HTERT RPE-1 (cell line): Measurements from ENCODE around the gene CACNA1I.
"Not testable (repeated sequence)": the region's sequence is repeated elsewhere in the genome, so short reads cannot be mapped to it uniquely, and the experiment has no call there.

Experiments
- in situ Hi-C: fragments of 300-500 bp; cut with MboI; formaldehyde crosslinking; loops from 4 replicates; pipeline ENCODE4 v1.14.3; 2020; ENCODE audit warnings: low sequenced_read_pairs

CACNA1I gene

DNA sequence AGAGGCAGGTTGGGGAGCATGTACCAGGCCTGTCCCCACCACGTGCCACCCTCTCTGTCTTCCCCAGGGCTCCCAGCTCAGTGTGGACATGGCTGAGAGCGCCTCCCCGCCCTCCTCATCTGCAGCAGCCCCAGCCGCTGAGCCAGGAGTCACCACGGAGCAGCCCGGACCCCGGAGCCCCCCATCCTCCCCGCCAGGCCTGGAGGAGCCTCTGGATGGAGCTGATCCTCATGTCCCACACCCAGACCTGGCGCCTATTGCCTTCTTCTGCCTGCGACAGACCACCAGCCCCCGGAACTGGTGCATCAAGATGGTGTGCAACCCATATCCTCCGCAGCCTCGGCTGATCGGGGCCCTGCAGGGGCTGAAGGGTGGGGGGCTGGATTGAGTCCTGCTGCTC lies at the start of gene CACNA1I:
CACNA1I (plus strand) TSS at position 89 of the 400 bp plus-strand sequence; CDS start at position 89, 0 bp downstream.
- in situ Hi-C loops = no loop called here

DNA sequence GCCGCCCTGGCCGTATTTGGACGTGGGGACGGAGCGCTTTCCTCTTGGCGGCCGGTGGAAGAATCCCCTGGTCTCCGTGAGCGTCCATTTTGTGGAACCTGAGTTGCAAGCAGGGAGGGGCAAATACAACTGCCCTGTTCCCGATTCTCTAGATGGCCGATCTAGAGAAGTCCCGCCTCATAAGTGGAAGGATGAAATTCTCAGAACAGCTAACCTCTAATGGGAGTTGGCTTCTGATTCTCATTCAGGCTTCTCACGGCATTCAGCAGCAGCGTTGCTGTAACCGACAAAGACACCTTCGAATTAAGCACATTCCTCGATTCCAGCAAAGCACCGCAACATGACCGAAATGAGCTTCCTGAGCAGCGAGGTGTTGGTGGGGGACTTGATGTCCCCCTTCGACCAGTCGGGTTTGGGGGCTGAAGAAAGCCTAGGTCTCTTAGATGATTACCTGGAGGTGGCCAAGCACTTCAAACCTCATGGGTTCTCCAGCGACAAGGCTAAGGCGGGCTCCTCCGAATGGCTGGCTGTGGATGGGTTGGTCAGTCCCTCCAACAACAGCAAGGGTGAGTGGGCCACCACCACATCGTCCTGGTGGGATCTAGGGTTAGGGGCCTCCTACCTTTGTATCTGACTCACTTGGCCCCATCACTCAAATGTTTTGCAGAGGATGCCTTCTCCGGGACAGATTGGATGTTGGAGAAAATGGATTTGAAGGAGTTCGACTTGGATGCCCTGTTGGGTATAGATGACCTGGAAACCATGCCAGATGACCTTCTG lies 49.3 kb upstream of the CACNA1I start:
- in situ Hi-C loops = not testable (repeated sequence)

DNA sequence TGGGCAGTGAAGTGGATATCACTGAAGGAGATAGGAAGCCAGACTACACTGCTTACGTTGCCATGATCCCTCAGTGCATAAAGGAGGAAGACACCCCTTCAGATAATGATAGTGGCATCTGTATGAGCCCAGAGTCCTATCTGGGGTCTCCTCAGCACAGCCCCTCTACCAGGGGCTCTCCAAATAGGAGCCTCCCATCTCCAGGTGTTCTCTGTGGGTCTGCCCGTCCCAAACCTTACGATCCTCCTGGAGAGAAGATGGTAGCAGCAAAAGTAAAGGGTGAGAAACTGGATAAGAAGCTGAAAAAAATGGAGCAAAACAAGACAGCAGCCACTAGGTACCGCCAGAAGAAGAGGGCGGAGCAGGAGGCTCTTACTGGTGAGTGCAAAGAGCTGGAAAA lies 48.5 kb upstream of the CACNA1I start:
- in situ Hi-C loops = not testable (repeated sequence)

DNA sequence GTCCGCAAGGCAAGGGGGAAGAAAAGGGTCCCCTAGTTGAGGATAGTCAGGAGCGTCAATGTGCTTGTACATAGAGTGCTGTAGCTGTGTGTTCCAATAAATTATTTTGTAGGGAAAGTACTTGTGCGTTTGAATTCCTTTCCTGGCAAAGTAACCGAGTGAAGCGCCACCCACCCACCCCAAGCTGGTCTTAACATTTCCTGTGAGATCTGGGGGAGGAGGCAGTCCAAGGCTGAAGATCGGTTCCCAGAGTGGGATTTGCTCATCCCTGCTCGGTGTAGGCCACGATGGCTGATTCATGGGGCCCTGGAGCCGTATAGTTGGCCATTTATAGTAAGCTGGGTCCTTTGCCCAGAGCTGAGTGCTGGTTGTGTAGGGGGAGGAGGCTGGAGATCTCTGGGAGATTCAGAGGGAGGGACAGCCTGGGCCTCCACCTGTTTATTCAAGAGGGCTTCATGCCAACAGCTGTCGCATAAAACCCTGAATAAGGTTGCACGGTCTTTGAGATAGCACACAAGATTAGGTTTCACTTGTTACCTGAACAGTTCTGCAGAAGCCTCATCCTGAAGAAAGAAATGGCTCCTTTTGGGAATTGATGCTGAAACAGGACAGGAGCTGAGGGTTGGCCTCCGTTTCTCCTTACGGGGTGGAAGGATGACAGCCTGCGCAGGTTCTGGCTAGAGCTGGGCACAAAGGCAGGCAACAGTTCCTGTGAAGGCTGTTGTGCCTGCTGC lies 47.8 kb upstream of the CACNA1I start:
- in situ Hi-C loops = no loop called here

DNA sequence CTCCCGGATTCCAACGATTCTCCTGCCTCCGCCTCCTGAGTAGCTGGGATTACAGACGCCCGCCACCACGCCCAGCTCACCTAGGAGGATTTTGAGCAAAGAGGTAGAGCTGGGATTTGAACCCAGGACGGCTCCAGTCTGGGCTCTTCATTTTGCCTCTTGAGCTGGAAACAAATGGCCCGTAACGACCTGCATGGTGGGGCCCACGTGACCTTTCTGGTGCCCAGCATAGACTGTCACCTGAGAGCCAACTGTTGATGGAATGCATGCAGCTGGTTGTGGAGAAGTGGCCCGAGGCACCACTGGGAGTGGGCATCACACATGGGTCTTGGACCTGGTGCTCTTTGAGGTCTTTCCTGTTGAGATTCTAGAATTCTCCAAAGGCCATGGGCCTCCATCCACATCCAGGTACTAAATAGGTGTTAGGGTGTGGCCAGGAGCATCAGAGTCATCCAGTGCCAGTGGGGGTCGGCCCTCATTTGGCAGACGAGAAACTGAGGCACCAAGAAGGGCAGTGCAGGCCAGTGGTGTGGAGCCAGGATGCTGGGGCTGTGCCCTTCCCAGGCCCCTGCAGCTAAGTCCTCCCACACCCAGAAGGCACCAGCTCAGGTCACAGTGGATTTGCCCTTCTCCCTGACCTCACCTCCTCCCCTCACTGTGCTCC lies 46.3 kb upstream of the CACNA1I start:
- in situ Hi-C loops = no loop called here

DNA sequence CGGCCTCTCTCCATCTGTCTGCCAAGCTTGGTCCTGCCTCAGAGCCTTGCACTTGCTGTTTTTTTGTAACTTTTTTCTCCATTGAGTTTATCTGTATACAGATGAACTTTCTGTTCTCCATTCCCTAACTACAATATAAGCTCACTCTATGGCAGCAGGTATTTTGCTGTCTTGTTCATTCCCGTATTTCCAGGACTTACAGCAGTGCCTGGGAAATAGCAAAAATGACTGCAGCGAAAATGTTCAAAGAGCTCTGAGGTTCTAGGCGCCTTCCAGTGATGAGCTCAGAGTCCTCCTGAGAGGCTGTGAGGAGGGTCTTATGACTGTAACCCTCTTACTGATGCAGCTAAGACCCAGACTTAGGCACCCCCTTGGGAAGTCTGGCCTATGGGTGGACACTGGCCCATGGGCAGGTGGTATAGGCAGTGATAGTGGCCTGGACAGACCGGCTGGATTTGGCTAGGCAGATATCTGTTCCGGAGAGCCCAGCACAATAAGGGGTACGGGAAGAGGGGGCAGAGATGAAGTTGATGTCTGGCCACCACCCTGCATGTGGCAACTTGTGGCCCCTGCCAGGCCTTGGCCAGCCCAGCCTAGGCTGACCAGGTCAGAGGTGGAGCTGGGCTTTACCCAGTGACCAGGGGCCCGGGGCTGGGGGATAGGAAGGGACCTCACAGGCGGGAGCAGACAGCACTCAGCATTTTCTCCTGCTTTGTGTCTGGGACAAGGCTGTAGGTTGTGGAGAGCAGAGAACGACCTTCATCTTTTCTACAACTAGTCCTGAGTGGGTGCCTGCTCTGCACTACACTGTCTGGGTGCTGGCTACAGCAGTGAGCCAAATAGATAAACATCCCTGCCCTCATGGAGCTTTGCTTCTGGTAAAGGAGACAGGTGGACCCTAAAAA lies 45.5 kb upstream of the CACNA1I start:
- in situ Hi-C loops = no loop called here

DNA sequence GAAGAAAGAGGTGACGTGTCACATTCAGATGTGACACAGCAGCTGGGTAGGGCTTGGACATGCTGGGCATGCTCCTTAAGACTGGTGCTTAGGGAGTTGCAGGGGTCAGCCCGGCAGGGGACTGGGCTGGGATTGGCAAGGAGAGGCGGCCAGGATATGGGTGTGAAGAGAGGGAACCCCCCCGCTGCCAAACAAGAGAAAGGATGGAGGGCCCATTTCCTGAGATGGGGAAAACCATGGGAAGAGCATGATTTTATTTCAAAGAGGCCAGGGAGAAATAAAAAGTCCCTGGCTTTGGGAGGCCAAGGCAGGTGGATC lies 44.9 kb upstream of the CACNA1I start:
- in situ Hi-C loops = no loop called here

DNA sequence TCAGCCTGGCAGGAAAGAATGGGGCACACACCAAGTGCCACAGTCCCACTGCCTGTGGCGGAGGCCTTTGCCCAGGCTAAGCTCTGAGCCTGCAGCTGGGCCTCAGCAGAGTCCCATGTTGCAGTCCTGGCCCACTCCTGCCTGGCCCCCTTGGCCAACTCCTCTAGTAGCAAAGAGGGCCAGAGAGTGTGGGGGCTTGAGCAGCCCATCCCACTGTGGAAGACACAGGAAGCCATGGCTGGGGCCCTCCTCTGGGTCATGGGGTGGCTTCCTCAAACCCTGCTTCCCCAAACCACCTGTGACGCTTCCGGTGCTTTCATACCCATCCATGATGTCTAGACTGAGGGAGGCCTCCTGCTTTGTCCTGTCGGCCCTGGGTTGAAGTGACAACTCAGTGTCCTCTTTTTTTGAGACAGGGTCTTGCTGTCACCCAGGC lies 43.8 kb upstream of the CACNA1I start:
- in situ Hi-C loops = no loop called here

DNA sequence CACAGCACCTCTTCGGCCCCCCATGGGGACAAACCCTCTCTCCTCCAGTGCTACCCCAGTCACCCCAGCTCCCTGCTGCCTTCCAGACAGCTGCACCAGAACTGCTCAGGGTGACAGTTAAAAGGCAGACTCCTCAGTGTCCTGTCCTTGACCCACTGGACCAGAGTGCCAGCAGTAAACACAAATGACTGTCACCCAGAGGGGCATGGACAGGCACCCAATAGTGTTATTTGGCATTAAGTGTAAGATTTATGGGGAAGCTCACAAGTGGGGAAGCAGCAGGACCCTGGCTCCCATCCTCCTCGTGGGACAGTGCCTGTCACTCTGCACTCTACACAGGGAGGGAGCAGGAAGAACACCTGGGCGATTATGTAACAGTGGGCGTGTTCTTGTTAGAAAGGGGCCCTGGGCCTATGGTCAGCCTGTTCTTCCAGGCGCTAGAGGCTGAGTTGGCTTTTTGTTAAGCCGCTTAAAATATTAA lies 43.0 kb upstream of the CACNA1I start:
- in situ Hi-C loops = no loop called here

DNA sequence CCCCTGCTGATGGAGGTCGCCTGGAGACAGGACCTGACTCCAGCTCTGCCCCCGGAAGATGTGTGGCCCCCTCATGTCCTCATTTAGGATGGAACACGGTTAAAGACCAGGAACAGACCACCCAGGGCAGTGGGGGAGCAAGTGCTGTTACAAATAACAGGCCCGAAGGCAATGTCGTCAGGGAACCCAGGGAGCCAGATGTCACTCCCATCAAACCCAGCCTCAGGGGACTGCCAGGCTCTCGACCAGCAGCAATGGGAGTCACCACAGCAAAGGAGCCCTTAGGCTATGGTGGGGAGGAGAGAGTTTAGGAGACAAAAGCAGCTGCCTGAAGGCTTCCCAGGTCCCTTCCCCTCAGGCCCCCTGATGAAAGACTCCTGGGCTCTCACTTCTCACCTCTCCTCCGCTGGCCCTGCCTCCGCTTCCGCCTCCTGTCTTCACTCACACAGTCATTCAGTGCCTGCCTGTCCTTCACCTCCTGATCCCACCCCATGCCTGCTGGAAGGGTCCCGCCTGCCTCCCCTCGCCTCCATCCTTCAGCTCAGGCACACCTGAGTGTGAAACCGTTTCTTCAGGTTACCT lies 42.4 kb upstream of the CACNA1I start:
- in situ Hi-C loops = no loop called here

DNA sequence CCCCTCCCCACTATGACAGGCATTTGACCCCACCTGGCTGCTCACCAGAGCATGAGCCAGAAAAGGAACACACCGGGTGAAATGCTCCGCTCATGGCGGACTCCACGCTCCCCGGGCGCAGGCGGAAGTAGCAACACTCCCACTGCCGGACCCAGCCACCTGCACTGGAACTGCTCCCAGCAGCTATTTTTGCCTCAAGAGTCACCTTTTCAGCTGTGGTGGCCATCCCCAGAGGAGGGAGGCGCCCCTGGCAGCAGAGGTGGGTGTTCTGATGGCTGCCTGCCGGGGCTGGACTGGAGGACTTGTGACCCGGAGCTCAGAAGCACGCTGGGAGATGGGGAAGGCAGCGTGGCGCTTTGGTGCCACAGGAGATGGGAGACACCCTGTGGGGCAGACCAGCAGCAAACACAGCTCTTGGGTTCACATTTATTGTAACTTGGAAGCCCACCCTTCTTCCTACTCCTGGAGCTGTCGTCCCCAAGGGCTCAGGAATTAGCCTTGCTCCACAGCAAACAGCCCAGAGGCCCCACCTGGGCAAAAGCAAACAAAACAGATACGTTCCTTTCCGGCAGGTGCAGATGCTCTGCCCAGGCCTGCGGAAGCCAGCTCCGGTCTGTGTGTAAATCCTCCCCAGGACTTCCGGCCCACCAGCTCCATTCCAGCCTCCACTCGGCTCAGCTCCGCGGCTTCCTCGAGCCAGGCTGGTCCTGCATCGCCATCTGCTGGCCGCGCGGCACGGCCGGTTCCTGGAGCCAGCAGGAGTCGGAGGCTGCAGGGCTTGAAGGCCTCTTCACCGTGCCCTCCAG lies 41.7 kb upstream of the CACNA1I start:
- in situ Hi-C loops = no loop called here

DNA sequence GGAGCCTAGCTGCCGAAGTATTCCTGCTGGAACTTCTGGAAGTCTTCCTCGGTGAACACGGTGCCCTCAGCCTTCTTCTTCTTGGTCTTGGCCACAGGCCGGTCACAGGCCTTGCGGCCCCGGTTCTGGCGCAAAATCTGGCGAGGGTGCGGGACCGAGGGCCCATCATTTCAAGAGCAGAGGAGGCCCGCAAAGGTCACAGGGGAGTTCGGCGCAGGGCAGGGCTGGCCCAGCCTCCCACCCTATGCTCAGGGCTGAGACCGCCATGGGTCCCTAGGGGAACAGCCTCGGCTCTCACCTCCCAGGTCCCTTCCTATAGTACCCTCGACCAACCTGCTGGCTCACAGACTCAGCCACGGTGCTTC lies 41.1 kb upstream of the CACNA1I start:
- in situ Hi-C loops = no loop called here

DNA sequence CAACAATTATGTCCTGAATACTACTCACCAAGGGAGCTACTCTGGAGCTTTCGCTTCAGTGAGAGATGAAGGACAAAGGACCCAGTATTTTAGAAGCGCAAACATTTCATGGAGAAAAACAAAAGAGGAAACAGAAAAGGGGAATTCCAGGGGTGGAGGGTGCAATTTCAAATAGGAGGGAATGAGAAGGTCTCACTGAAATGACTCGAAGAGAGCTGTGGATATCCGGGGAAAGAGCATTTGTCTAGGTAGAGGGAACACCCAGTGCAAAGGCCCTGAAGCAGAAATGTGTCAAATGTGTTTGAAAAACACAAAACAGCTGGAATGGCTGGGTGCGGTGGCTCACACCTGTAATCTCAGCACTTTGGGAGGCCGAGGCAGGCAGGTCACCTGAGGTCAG lies 40.4 kb upstream of the CACNA1I start:
- in situ Hi-C loops = no loop called here

DNA sequence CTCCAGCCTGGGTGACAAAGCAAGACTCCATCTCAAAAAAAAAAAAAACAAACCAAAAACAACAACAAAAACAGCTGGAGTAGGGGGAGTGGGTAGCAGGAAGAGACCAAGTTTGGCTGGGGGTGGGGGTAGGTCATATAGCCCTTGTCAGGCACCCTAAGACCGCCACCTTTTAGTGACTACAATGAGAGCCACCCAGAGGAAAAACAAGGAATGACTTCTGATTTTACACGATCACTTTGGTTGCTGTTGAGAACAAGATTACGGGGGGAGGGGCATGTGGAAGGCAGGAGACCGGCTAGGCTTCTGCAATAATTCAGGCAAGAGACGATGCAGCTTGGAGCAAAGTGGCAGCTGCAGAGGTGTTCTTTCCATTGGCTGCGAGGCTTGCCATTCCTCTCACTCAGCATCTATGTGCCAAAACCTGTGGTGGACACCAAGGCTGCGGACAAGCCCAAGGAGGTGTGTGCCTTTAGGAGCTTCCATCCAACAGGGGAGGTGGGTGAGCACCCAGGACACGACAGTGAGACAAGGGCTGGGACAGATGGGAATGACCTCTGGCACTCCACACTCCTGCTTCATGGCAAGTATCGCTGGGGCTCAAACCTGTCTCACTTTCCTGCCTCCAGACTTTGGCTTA lies 39.7 kb upstream of the CACNA1I start:
- in situ Hi-C loops = no loop called here

DNA sequence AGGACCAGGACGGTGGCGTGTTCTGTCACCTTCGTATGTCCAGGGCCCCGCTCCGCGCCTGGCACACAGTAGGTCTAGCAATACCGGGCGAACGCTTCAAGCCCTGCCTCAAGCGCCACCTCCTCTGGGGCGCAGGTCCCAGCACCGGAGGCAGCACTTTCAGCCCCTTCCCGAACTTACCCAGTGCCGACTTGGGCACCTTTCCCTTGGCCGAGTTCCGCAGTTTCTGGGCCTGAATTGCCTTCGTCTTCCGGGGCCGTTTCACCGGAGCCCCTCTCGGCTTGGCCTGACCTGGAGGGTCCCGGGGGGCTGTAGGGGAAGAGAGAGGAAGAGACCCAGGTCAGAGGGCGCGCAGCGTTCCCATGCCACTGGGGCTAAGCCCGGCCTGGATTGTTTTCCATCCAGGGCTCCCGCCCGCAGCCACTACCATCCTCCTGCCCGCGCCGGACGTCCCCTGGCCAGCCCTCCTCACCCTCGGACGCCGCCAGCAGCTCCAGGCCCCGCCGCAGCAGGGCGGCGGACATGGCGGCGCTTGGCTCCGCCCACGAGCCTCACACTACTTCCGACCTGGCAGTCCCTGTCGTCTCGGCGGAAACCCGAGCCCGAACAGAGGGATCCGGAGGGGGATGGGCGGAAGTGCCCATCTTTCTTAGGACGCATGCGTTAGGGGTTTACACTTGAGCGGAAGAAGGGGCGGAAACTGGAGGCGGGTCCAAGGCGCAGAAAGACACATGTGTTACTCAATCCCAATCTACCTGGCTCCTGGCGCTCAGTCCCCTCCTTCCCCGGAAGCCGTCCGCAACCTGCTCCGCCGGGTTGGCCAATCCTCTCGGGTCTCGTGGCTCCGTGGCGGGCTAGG lies 38.1 kb upstream of the CACNA1I start, which contains the start of gene RPS19BP1:
RPS19BP1 (minus strand) TSS at position 534 of the 859 bp plus-strand sequence; CDS start at position 524, 10 bp downstream.
- in situ Hi-C loops = no loop called here

DNA sequence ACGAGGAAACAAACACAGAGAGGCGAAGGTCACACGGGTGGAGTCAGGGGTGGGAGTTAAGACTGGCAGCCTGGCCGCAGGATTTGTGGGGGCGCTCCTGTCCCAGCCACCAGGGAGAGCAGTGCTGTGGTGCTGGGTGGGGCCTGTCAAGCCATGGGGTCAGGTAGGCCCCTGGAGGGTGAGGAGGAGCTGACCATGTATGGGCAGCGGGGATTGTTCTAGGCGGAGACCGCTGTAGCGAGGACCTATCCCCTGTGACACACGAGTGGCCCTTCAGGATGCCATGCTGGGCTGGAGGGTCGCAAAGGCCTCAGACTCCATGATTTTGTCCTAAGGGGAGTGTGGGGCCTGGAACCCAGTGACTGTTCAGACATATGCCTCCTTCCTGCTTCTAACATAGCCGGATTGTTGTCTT lies 36.5 kb upstream of the CACNA1I start:
- in situ Hi-C loops = no loop called here

DNA sequence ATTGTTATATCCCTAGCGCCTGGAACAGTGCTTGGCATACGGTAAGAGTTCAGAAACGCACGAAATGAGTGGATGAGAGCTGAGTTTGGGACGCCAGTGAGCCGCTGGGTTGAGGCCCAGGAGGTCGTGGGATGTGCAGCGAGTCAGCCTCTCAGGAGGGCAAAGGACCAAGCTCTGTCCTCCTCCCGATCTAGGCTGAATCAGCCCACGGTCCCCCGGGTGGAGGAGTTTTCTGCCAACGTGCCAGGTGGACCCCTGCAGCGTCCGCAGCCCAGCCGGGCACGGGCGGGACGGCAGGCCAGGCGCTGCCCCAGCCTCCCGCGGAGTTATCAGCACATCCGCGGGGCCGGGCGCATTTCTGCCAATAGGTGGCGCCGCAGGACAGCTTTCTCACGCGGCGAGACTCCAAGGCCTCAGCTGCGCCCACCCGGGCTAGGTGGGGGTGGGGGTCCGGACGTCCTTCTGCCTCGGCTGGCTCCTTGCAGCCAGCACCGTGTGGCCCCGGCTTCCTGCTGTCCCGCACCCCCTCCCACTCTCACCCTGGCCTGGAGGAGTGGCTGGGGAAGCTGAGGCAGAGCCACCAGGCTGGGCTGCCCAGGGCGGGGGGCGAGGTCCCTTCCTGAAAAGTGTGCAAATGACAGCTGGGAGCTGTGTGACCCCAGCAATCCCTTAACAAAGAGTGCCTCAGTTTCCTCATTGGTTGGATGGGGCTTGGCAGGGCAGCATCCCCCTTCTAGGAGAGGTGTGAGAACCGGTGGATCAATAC lies 35.8 kb upstream of the CACNA1I start:
- in situ Hi-C loops = no loop called here
